ENCODE data around the gene CNTLN. TPM values are rescaled to one million over a fixed set of nuclear protein-coding genes. Genes with fewer than 3 reads are reported as not detected.

CNTLN gene
- total and polyA plus RNA-seq, 2 of the 8 experiments (the other 6 are each of a cell fraction or from before 2014, with no cell fraction given): 4.8 to 10.8 TPM

- TF ChIP-seq CHD2 (IDR thresholded peaks at IDR 0.05; ENCODE audit: low read length): no peak
- TF ChIP-seq TBP (IDR thresholded peaks at IDR 0.05; ENCODE audit: low read depth, low read length): no peak
- no peak for TF ChIP-seq RNF2 (IDR thresholded peaks at IDR 0.05; ENCODE audit: borderline replicate concordance, low read depth, low read length, missing control alignments, poor library complexity, severe bottlenecking)
- TF ChIP-seq BACH1 (IDR thresholded peaks at IDR 0.05; ENCODE audit: low read length): no peak
- TF ChIP-seq CTBP2 (IDR thresholded peaks at IDR 0.05; ENCODE audit: borderline replicate concordance, insufficient read depth, insufficient read length, low read length): no peak
- TF ChIP-seq CBX5 (IDR thresholded peaks at IDR 0.05; ENCODE audit: low read depth, low read length): no peak
- no peak for TF ChIP-seq JUN (IDR thresholded peaks at IDR 0.05; ENCODE audit: low read depth, low read length)
- TF ChIP-seq SP2 (IDR thresholded peaks at IDR 0.05; ENCODE audit: low read length): no peak
Measured at GRCh38 chr9:17090041-17090440, 44.8 kb upstream of the CNTLN start (continued).
